Esophagus muscularis mucosa (tissue), 3 donors: ENCODE results near the gene KRT86.

Experiments used
- CTCF ChIP-seq, 3 experiments: fragments of 200-600 bp in 2 of 3; fragments of 450-650 bp in 1 of 3; sonication (generic) in 2 of 3; IDR thresholded peaks; one replicate each; pipeline ENCODE4 v1.5.1; 2017 to 2019; ENCODE audit warnings: antibody characterized with exemption in 3 of 3, mild to moderate bottlenecking in 2 of 3, moderate library complexity in 1 of 3
- POLR2A ChIP-seq: fragments of 450-650 bp; IDR thresholded peaks from one replicate; pipeline ENCODE4 v1.6.1; 2017; ENCODE audit warnings: antibody characterized with exemption, moderate library complexity, mild to moderate bottlenecking, low read depth
- POLR2AphosphoS5 ChIP-seq, 2 donors: sonication (generic); formaldehyde crosslinking; IDR thresholded peaks; one replicate each; pipeline ENCODE4 v1.6.1; 2017; ENCODE audit warnings: antibody characterized with exemption in 2 of 2

GRCh38 chr12:52323416-52324152 lies 49.1 kb downstream of the KRT86 start:
- TF ChIP-seq POLR2A (no peak), POLR2AphosphoS5 (IDR thresholded peaks at IDR 0.05) (no peak), CTCF (IDR thresholded peaks at IDR 0.05) (no peak)
